Measurements from ENCODE around the gene SKI.

Gene SKI

GRCh38 chr1:2352341-2352896 is 124.3 kb downstream of the SKI start:
- no peak for DNase-seq (ENCODE audit: low read depth in 2 of 2)

DNA sequence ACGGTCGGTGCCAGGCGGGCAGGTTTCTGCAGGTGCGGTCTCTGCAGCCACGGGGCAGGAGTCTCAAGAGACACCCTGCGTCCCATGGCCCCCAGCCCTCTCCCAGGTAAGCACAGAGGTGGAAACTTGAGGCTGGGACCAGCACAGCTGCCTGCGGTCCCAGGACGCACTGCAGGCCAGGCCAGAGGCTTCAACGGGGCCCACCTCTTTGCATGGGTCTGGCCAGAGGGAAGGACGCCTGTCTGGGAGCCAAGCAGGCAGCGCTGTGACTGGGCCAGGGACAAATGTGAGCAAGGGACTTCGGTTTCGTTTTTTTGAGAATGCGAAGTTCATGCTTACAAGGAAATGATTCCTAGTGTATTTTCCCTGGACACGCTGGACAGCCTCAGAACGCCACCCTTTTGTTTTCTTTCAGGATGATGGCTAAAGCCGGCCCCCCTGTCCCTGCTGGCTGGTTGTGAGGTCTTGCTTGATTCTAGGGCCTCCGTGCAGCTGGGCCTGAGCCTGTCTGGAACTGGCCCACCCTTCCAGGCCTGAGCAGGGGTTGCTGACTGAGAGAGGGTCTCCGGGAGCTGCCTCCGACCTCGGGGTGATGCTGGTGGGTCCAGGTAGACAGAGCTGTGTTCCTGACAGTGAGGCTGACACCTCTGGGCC is 124.9 kb downstream of the SKI start:
- DNase-seq (ENCODE audit: low read depth in 2 of 2) = no peak

- no peak for DNase-seq (ENCODE audit: low read depth in 2 of 2)
Measured at GRCh38 chr1:2353551-2354438, 125.7 kb downstream of the SKI start.

GRCh38 chr1:2354511-2355372 is 126.6 kb downstream of the SKI start:
- no peak for DNase-seq (ENCODE audit: low read depth in 2 of 2)

GRCh38 chr1:2355373-2356261 is 127.5 kb downstream of the SKI start:
- DNase-seq (ENCODE audit: low read depth in 2 of 2) = no peak

DNA sequence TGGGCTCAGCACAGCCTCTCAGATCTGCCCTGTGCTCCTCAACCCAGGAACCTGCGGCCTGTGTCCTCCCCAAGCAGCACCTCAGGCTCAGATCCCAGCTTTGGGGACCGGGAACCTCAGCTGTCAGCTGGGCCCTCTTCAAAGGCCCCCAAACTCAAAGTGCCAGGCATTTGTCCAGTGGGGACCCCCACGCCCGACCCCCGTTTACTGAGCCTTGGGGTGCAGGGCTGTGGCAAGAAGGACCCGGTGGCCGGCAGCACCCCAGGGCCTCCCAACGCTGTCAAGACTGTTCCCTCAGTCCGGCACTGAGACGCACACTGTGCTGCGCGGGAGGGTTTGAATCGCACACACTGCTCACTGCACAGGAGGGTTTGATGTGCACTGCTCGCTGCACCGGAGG is 128.3 kb downstream of the SKI start:
- DNase-seq (ENCODE audit: low read depth in 2 of 2) = no peak

DNA sequence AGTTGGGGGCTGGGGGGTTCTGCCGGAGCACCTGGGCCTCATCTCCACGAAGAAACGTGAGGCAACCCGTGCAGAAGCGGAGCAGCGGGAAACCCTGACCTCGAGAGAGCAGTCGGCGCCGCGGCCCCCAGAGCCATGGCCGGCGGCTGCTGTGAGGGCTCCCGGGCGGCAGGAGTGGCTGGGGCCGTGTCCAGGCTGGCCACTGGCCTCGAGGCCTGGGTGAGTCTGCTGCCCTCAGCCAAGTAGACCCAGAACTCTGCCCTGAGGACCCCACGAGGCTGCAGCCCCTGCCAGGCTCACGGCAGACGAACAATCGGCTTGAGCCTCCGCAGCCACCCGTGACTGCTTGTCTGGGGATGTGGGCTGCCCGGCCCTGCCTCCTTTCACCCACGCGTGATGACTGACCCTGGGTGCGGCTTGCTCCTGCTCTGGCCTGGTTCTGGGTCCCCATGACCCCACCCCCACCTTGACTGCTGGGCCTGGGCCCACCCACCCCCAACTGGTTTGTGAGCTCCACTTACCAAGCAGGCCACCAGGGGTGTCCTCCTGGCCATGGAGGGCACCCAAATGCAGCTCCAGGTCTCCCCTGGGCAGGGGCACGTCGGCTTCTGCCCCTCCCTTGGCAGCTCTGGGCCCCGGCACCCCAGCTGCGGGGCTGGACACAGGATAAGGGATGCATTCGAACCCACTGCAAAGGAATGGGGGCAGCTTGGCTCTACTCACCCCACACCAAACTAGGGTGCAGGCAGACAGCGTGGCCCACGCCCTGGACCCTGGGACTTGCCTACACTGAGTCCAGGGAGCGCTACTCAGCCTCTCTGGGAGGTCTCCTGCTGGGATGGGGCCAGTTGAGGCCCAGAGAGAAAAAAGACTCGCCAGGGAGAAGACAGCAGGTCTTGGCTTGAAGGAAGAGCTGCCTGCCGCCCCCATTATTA is 129.1 kb downstream of the SKI start:
- DNase-seq (ENCODE audit: low read depth in 2 of 2) = no peak

GRCh38 chr1:2358072-2358471 is 130.0 kb downstream of the SKI start:
- DNase-seq (ENCODE audit: low read depth in 2 of 2) = no peak

DNA sequence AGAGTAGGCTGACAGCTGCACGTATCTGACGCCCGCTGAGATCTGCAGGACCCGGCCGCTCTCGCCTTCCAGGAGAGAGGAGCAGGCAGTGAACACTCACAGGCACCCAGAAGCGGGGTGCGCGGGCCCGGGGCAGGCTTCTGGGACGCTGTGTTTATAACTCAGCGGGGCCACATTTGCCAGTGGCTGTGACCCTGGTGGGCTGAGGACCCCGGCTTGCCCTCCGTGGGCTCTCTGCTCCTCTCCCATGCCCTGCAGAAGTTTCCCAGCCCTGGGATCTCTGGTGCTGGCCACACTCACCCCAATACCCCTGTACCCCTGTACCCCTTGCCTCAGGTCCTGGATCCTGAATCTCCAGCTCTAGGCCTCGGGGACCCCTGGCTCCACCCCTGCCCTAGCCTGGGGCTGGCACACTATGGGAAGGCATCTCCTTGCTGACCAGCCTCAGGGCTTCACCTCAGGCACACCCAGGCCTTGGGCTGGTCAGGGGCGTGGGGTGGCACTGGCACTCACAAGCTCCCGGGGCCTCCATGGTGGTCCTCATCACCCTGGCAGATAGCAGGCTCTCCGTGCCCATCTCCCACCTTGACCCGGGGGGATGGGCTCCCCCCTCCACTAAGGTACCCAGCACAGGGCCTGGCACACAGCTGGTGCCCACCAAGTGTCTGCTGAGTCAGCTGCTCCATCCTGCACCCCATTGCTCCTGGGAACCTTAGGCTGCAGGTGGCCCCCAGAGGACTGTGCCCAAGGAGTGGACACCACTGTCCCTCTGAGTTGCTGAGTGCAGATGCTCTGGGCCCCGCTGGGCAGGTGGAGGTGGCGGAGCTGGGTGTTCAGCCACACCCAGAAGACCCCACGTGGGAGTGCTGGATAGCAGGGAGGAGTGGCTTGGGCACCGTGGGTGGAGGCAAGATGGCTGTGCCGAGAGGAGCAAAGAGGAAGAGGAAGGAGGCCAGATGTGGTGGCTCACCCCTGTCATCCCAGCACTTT is 130.8 kb downstream of the SKI start:
- DNase-seq (ENCODE audit: low read depth in 2 of 2) = no peak
